ENCODE results near the gene PGBD2.
"Not testable (repeated sequence)": the region's sequence is repeated elsewhere in the genome, so short reads cannot be mapped to it uniquely, and the experiment has no call there.

PGBD2 gene

GRCh38 chr1:248925859-248926258 lies 19.8 kb downstream of the PGBD2 start:
- DNase-seq (ENCODE audit: low read depth): not testable (repeated sequence)

- no peak for DNase-seq (ENCODE audit: low read depth)
Observed at GRCh38 chr1:248926401-248927182, 20.6 kb downstream of the PGBD2 start.

DNA sequence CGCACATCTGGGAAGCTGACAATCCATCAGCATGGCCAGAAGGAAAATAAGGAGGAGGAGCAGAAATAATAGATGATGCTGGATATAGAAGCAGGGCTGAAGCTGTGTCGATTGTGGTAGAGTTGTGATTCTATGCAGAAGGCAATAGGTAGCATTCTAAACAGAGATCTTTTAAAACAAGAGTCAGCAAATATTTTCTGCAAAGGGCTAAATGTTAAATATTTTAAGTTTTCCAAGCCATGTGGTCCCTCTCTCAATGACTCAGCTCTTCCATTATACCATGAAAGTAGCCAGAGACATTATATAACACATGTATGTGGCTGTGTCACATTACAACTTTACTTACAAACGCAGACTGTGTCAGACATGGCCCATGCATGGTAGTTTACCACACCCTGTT lies 21.2 kb downstream of the PGBD2 start:
- DNase-seq (ENCODE audit: low read depth): not testable (repeated sequence)

DNA sequence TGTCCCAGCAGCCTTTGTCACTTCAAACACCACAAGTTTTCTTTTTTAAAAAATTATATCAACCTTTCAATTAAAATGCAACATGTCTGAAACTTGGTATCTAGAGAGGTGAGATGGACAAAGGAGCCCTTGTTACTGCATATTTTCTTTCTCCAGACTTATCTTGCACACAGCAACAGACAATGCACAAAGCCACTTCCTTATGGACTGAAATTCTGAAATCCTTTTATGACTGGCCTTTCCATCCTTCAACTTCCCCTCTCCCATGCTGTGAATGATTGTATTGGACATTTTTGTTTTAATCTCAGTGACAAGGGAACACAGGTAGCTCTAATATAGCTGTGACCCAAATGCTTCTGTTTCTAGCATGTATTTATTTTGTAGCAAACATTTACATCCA lies 22.1 kb downstream of the PGBD2 start:
- not testable (repeated sequence) for DNase-seq (ENCODE audit: low read depth)

GRCh38 chr1:248930037-248930436 lies 24.0 kb downstream of the PGBD2 start:
- DNase-seq (ENCODE audit: low read depth): not testable (repeated sequence)

- not testable (repeated sequence) for DNase-seq (ENCODE audit: low read depth)
Observed at GRCh38 chr1:248938173-248938809, 32.3 kb downstream of the PGBD2 start.

- DNase-seq (ENCODE audit: low read depth): not testable (repeated sequence)
Observed at GRCh38 chr1:248944134-248944999, 38.3 kb downstream of the PGBD2 start.

DNA sequence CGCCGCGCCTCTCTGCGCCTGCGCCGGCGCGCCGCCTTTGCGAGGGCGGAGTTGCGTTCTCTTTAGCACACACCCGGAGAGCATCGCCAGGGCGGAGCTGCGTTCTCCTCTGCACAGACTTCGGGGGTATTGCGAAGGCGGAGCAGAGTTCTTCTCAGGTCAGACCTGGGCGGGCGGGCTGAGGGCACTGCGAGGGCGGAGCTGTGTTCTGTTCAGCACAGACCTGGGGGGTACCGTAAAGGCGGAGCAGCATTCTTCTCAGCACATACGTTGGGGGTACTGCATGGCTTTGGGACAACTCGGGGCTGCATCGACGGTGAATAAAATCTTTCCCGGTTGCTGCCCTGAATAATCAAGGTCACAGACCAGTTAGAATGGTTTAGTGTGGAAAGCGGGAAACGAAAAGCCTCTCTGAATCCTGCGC lies 39.0 kb downstream of the PGBD2 start:
- not testable (repeated sequence) for DNase-seq (ENCODE audit: low read depth)

GRCh38 chr1:248945453-248945852 lies 39.4 kb downstream of the PGBD2 start:
- not testable (repeated sequence) for DNase-seq (ENCODE audit: low read depth)

GRCh38 chr1:248945856-248946416 lies 39.9 kb downstream of the PGBD2 start:
- not testable (repeated sequence) for DNase-seq (ENCODE audit: low read depth)

All from activated T-cell treated with anti-CD3 and anti-CD28 coated beads for 48 hours (primary cell).